ENCODE data around the gene KL.

- TF ChIP-seq, protein P1, sequence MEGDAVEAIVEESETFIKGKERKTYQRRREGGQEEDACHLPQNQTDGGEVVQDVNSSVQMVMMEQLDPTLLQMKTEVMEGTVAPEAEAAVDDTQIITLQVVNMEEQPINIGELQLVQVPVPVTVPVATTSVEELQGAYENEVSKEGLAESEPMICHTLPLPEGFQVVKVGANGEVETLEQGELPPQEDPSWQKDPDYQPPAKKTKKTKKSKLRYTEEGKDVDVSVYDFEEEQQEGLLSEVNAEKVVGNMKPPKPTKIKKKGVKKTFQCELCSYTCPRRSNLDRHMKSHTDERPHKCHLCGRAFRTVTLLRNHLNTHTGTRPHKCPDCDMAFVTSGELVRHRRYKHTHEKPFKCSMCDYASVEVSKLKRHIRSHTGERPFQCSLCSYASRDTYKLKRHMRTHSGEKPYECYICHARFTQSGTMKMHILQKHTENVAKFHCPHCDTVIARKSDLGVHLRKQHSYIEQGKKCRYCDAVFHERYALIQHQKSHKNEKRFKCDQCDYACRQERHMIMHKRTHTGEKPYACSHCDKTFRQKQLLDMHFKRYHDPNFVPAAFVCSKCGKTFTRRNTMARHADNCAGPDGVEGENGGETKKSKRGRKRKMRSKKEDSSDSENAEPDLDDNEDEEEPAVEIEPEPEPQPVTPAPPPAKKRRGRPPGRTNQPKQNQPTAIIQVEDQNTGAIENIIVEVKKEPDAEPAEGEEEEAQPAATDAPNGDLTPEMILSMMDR (IDR thresholded peaks at IDR 0.05), result no peak
- TF ChIP-seq POLR2A (IDR thresholded peaks at IDR 0.05) (no peak), POLR2AphosphoS5 (IDR thresholded peaks at IDR 0.05) (no peak)
Measured at GRCh38 chr13:33087091-33087490, 70.9 kb downstream of the KL start.
